ENCODE measurements around the gene CRYAB.

- TF ChIP-seq CTCF (conservative IDR thresholded peaks at IDR 0.05; ENCODE audit: low read depth, low read length) (no peak), EZH2 (IDR thresholded peaks at IDR 0.05; ENCODE audit: borderline replicate concordance, low read depth, low read length, poor library complexity, severe bottlenecking) (no peak)
Observed at GRCh38 chr11:111926505-111927391, 15.2 kb upstream of the CRYAB start.
